GM18511 (cell line): ENCODE data around the gene NLGN1.

Experiments
- ATAC-seq: cut with Tn5 transposase; IDR thresholded peaks from one replicate; pipeline ENCODE4 v1.9.1; 2021; ENCODE audit warnings: mild to moderate bottlenecking, moderate library complexity; ENCODE audit not compliant: unreplicated experiment

NLGN1 gene

GRCh38 chr3:173945806-173946205 lies 548.3 kb downstream of the NLGN1 start:
- ATAC-seq = no peak

- ATAC-seq = no peak
Observed at GRCh38 chr3:173954647-173955046, 557.1 kb downstream of the NLGN1 start.

- no peak for ATAC-seq
Observed at GRCh38 chr3:173957646-173958045, 560.1 kb downstream of the NLGN1 start.

GRCh38 chr3:173958805-173959204 lies 561.3 kb downstream of the NLGN1 start:
- no peak for ATAC-seq

GRCh38 chr3:173970281-173970680 lies 572.7 kb downstream of the NLGN1 start:
- ATAC-seq = no peak

GRCh38 chr3:173976281-173976680 lies 578.7 kb downstream of the NLGN1 start:
- ATAC-seq = no peak

- ATAC-seq = no peak
Observed at GRCh38 chr3:173977747-173978146, 580.2 kb downstream of the NLGN1 start.

- ATAC-seq = no peak
Observed at GRCh38 chr3:173983343-173983742, 585.8 kb downstream of the NLGN1 start.

GRCh38 chr3:173986861-173987410 lies 589.4 kb downstream of the NLGN1 start:
- no peak for ATAC-seq

GRCh38 chr3:173988909-173989308 lies 591.4 kb downstream of the NLGN1 start:
- ATAC-seq = no peak

GRCh38 chr3:173992416-173992815 lies 594.9 kb downstream of the NLGN1 start:
- no peak for ATAC-seq

GRCh38 chr3:173993299-173993698 lies 595.8 kb downstream of the NLGN1 start:
- ATAC-seq = no peak

GRCh38 chr3:174000675-174001074 lies 603.1 kb downstream of the NLGN1 start:
- no peak for ATAC-seq

GRCh38 chr3:174002543-174002942 lies 605.0 kb downstream of the NLGN1 start:
- ATAC-seq = no peak

- ATAC-seq = no peak
Observed at GRCh38 chr3:174010907-174011306, 613.4 kb downstream of the NLGN1 start.

- no peak for ATAC-seq
Observed at GRCh38 chr3:174016186-174016585, 618.6 kb downstream of the NLGN1 start.

GRCh38 chr3:174020156-174020555 lies 622.6 kb downstream of the NLGN1 start:
- no peak for ATAC-seq

GRCh38 chr3:174023421-174023820 lies 625.9 kb downstream of the NLGN1 start:
- ATAC-seq = no peak

GRCh38 chr3:174028673-174029072 lies 631.1 kb downstream of the NLGN1 start:
- ATAC-seq = no peak

- no peak for ATAC-seq
Observed at GRCh38 chr3:174035328-174035886, 637.9 kb downstream of the NLGN1 start.

- no peak for ATAC-seq
Observed at GRCh38 chr3:174046311-174046710, 648.8 kb downstream of the NLGN1 start.

- ATAC-seq = no peak
Observed at GRCh38 chr3:174049472-174049871, 651.9 kb downstream of the NLGN1 start.

- ATAC-seq = no peak
Observed at GRCh38 chr3:174051191-174051590, 653.6 kb downstream of the NLGN1 start.
